Stomach (tissue), 9 donors: ENCODE measurements around the gene SCGB2A2. TPM values are rescaled to one million over a fixed set of nuclear protein-coding genes. Genes with fewer than 3 reads are reported as not detected.

Source experiments
- DNase-seq, 2 donors: peaks; one replicate each; pipeline versions ENCODE4 v3.0.0 to v3.0.0-alpha.2; 2013 to 2019
- H3K27ac ChIP-seq, 5 donors: fragments of 200-600 bp in 4 of 5; sonication (generic) in 4 of 5; one replicate each; pipeline ENCODE4 v1.5.1; 2013 to 2019; ENCODE audit warnings: mild to moderate bottlenecking in 1 of 5, moderate library complexity in 1 of 5
- H3K27me3 ChIP-seq, 3 donors: fragments of 200-600 bp; sonication (generic); one replicate each; pipeline ENCODE4 v1.5.1; 2017 to 2019; ENCODE audit warnings: mixed run types in 1 of 3
- H3K36me3 ChIP-seq, 4 donors: fragments of 200-600 bp; sonication (generic); 1 replicate in 3 of 4; 2 replicates in 1 of 4; pipeline ENCODE4 v1.5.1; 2016 to 2019
- H3K4me1 ChIP-seq, 4 donors: fragments of 200-600 bp; sonication (generic); one replicate each; pipeline ENCODE4 v1.5.1; 2016 to 2019
- H3K4me3 ChIP-seq, 4 donors: fragments of 200-600 bp; sonication (generic) in 3 of 4; one replicate each; pipeline ENCODE4 v1.5.1; 2016 to 2019; ENCODE audit warnings: mild to moderate bottlenecking in 1 of 4
- H3K9me3 ChIP-seq, 4 donors: fragments of 200-600 bp; sonication (generic); one replicate each; pipeline ENCODE4 v1.5.1; 2016 to 2019
- EP300 ChIP-seq: sonication (generic); formaldehyde crosslinking; IDR thresholded peaks from one replicate; pipeline ENCODE4 v1.6.1; 2017; ENCODE audit warnings: antibody characterized with exemption
- POLR2A ChIP-seq, 4 donors: fragments of 450-650 bp; IDR thresholded peaks; one replicate each; pipeline ENCODE4 v1.6.1; 2016; ENCODE audit warnings: antibody characterized with exemption in 4 of 4, control low read depth in 2 of 4, mild to moderate bottlenecking in 1 of 4, moderate library complexity in 1 of 4
- POLR2AphosphoS5 ChIP-seq, 3 donors: sonication (generic); formaldehyde crosslinking; IDR thresholded peaks; one replicate each; pipeline ENCODE4 v1.6.1; 2016; ENCODE audit warnings: antibody characterized with exemption in 3 of 3
- WGBS, 5 donors: extraction: QIAGEN DNeasy Blood & Tissue Kit in 3 of 5; methylation state at CpG; one replicate each; pipeline versions ENCODE4 v1.1.5 to v1.1.7; 2013 to 2018; 5-methylcytosine and 5-hydroxymethylcytosine counted together
- intact Hi-C: fragments of 100-400 bp; cut with DNase I; formaldehyde crosslinking; loops from one replicate; pipeline ENCODE4 v1.15.1; 2023; ENCODE audit warnings: low total_unique reads
- polyA plus RNA-seq, 3 donors: library from polyadenylated mRNA; stranded (reverse); fragments of 200-250 nt; gene quantifications; one replicate each; pipeline ENCODE4 v1.2.3, GENCODE V29; 2013
- total RNA-seq, 5 donors: library from RNA; depleted of rRNA; stranded (reverse); fragments of >200 nt; gene quantifications; one replicate each; pipeline versions ENCODE4 v1.1.0 to v1.2.3, GENCODE V29; 2014 to 2016
- TF ChIP-seq, protein P1 (sequence below), 7 experiments: fragments of 450-650 bp in 4 of 7; fragments of 200-600 bp in 3 of 7; sonication (generic) in 3 of 7; IDR thresholded peaks; one replicate each; pipeline ENCODE4 v1.5.1; 2016 to 2019; ENCODE audit warnings: antibody characterized with exemption in 7 of 7, control low read depth in 2 of 7, mild to moderate bottlenecking in 1 of 7
- donor health status: healthy with polysubstance abuse.
- donor health status: Bipolar disorder and iron deficiency.
- donor health status: healthy.

Gene SCGB2A2
- total and polyA plus RNA-seq, 8 donors: 0.35 TPM; not detected in 7

DNA sequence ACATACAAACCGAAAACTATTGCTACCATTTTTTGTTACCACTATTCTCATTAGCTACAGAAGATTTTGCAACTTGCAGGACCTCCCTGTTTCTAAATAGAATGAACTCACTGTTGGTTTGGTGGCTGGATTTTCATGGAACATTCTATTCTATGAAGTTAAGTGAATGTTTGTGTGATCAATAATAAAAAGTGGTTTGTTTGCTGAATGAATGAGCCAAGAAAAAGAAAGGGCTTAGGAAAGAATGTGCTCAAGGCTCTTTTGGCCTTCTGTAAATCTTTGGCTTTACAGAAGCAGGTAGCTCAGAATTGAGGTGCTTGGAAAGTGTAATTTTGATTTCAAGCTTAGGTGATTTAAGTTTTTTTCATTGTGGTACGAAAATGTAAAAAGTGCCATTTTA is 33.8 kb upstream of the SCGB2A2 start:
- Histone ChIP-seq H3K27me3 (peaks cover 0 to 28% (median under 1%) of the 10 kb centered on the region in 3 donors), H3K27ac (no peak overlapping the region), H3K4me3 (no peak overlapping the region), H3K4me1 (no peaks in the 10 kb centered on the region), H3K9me3 (no peaks in the 10 kb centered on the region), H3K36me3 (no peaks in the 10 kb centered on the region)
- whole genome bisulfite sequencing, 5 donors: 58 to 82% (median 72%) methylated on average over 2 of the region's 2 CpGs
- intact Hi-C loops: no loop called here
- TF ChIP-seq POLR2A (IDR thresholded peaks at IDR 0.05) (no peak), POLR2AphosphoS5 (IDR thresholded peaks at IDR 0.05) (no peak), EP300 (no peak)
- TF ChIP-seq, protein P1, sequence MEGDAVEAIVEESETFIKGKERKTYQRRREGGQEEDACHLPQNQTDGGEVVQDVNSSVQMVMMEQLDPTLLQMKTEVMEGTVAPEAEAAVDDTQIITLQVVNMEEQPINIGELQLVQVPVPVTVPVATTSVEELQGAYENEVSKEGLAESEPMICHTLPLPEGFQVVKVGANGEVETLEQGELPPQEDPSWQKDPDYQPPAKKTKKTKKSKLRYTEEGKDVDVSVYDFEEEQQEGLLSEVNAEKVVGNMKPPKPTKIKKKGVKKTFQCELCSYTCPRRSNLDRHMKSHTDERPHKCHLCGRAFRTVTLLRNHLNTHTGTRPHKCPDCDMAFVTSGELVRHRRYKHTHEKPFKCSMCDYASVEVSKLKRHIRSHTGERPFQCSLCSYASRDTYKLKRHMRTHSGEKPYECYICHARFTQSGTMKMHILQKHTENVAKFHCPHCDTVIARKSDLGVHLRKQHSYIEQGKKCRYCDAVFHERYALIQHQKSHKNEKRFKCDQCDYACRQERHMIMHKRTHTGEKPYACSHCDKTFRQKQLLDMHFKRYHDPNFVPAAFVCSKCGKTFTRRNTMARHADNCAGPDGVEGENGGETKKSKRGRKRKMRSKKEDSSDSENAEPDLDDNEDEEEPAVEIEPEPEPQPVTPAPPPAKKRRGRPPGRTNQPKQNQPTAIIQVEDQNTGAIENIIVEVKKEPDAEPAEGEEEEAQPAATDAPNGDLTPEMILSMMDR (IDR thresholded peaks at IDR 0.05): no peak
- no peak for DNase-seq

DNA sequence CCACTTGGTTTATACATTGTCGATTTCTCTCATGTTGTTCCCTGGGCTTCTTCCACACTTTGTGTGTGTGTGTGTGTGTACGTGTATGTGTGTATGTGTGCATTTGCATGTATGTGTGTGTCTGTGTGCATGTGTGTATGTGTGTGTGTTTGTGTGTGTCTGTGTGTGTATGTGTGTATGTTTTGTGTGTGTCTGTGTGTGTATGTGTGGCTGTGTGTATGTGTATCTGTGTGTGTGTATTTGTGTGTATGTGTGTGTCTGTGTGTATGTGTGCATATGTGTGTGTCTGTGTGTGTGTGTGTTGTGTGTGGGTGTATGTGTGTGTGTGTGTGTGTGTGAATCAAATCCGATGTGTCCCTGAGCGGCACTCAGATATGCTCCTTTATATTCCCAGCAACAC is 32.5 kb upstream of the SCGB2A2 start:
- peaks cover 0 to 36% (median 6%) of the 10 kb centered on the region in 3 donors for H3K27me3 ChIP-seq
- DNase-seq: no peak
- H3K27ac ChIP-seq: no peak overlapping the region
- H3K4me1 ChIP-seq: no peaks in the 10 kb centered on the region
- H3K9me3 ChIP-seq: no peaks in the 10 kb centered on the region
- 45 to 73% (median 66%) methylated on average over 2 to 4 of the region's 4 CpGs for WGBS, 5 donors
- H3K36me3 ChIP-seq: no peaks in the 10 kb centered on the region
- intact Hi-C loops: no loop called here
- no peak overlapping the region for H3K4me3 ChIP-seq
- TF ChIP-seq POLR2AphosphoS5 (IDR thresholded peaks at IDR 0.05) (no peak), POLR2A (IDR thresholded peaks at IDR 0.05) (no peak), EP300 (no peak)
- TF ChIP-seq, protein P1 (IDR thresholded peaks at IDR 0.05): no peak

DNA sequence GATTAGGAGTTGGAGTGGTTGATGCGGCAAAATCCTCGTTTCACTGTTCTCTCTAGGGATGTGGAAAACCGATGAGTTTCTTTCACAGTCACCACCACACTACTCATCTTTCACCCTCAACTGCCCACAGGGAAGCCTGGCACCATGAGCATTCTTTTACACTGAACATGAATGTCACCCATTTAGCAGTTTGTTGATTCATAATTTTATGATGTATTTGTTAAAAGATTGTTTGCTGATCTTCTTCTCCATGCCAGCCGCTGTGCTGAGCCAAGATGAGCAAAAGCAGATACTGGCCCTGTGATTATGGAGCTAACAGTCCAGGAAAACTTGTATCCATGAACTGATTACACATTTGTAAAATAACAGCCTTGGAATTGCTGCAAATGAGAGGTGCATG is 31.8 kb upstream of the SCGB2A2 start:
- Histone ChIP-seq H3K27ac (no peak overlapping the region), H3K4me3 (no peak overlapping the region), H3K36me3 (no peaks in the 10 kb centered on the region), H3K4me1 (no peaks in the 10 kb centered on the region), H3K27me3 (peaks cover 0 to 35% (median 6%) of the 10 kb centered on the region in 3 donors), H3K9me3 (no peaks in the 10 kb centered on the region)
- DNase-seq: no peak
- intact Hi-C loops: no loop called here
- no peak for TF ChIP-seq EP300
- TF ChIP-seq POLR2AphosphoS5 (IDR thresholded peaks at IDR 0.05): no peak
- no peak for TF ChIP-seq POLR2A (IDR thresholded peaks at IDR 0.05)
- TF ChIP-seq, protein P1 (IDR thresholded peaks at IDR 0.05): no peak
- WGBS, 5 donors: 79 to 87% (median 85%) methylated on average over 4 of the region's 4 CpGs

DNA sequence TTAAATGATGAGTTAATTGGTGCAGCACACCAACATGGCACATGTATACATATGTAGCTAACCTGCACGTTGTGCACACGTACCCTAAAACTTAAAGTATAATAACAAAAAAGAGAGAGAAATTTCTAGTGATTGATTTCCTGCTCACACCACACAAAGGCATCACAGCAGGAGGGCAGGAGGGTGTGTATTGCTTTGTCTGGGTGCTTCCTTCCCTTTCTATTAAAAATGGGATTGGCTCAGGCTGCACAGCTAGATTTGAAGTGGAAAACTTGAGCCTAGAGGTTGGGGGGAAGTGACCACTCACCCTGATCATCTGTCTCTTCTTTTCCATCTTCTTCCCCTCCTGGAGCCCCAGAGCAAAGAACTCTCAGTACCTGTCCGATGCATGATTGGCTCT is 28.9 kb upstream of the SCGB2A2 start:
- intact Hi-C loops: no loop called here
- H3K27me3 ChIP-seq: peaks cover 0 to 45% (median 11%) of the 10 kb centered on the region in 3 donors
- TF ChIP-seq, protein P1 (IDR thresholded peaks at IDR 0.05): no peak
- TF ChIP-seq EP300 (no peak), POLR2AphosphoS5 (IDR thresholded peaks at IDR 0.05) (no peak), POLR2A (IDR thresholded peaks at IDR 0.05) (no peak)
- no peak overlapping the region for H3K27ac ChIP-seq
- no peaks in the 10 kb centered on the region for H3K36me3 ChIP-seq
- 76 to 97% (median 88%) methylated on average over 3 of the region's 3 CpGs for WGBS, 5 donors
- no peaks in the 10 kb centered on the region for H3K9me3 ChIP-seq
- no peak for DNase-seq
- no peak overlapping the region for H3K4me3 ChIP-seq
- no peaks in the 10 kb centered on the region for H3K4me1 ChIP-seq
